Measurements from ENCODE around the gene GAN. TPM values are rescaled to one million over a fixed set of nuclear protein-coding genes. Genes with fewer than 3 reads are reported as not detected.
A peak's percentile ranks its signal among the peaks of the same experiment; 100 is the strongest.
"Not testable (repeated sequence)": the region's sequence is repeated elsewhere in the genome, so short reads cannot be mapped to it uniquely, and the experiment has no call there.

GAN gene
- total and polyA plus RNA-seq, 2 experiments from 2014 or later: 1.6 to 5.7 TPM

GRCh38 chr16:81399909-81400308 is 85.1 kb downstream of the GAN start:
- Histone ChIP-seq H2AFZ (no peak overlapping the region), H3K9me2 (ENCODE audit: insufficient read depth) (no peaks in the 10 kb centered on the region)
- TF ChIP-seq EZH2 (IDR thresholded peaks at IDR 0.05; ENCODE audit: insufficient read depth, poor library complexity, severe bottlenecking): no peak
- no peak for TF ChIP-seq EZH2phosphoT487 (IDR thresholded peaks at IDR 0.05; ENCODE audit: insufficient read depth, low read depth)

GRCh38 chr16:81401035-81401950 is 86.5 kb downstream of the GAN start:
- peak overlapping the region; percentile 34; the same call in 1 of the 2 replicates for H3K27ac ChIP-seq
- H3K9ac ChIP-seq: peak overlapping the region; percentile 32; the same call in 1 of the 2 replicates
- peak overlapping the region; percentile 43 for H3K4me2 ChIP-seq (ENCODE audit: unreplicated experiment)

More at GRCh38 chr16:81399909-81400308, 85.1 kb downstream of the GAN start:
- WGBS, 2 experiments (ENCODE audit: low coverage in 1 of 2, low lambda C conversion rate in 2 of 2, missing lambda C conversion rate in 2 of 2): 90 to 100% methylated on average over 1 of the region's 1 CpG
- H3K4me3 ChIP-seq: no peak overlapping the region
- no peaks in the 10 kb centered on the region for H3K9me3 ChIP-seq (ENCODE audit: low read depth)
- H3K27me3 ChIP-seq (replicated peaks; ENCODE audit: insufficient read depth): no peaks in the 10 kb centered on the region
- H3K27ac ChIP-seq: no peak overlapping the region
- no peaks in the 10 kb centered on the region for H3K36me3 ChIP-seq (ENCODE audit: low read depth)
- H3K9ac ChIP-seq: no peak overlapping the region
- in situ Hi-C loops (cut with MboI): loop anchor here (10.0 kb wide), 1 partner anchor 325 kb away; no protein-coding TSS in a partner anchor
- no peak for DNase-seq
- H3K4me1 ChIP-seq (ENCODE audit: insufficient read depth): no peaks in the 10 kb centered on the region
- no peaks in the 10 kb centered on the region for H3K79me2 ChIP-seq (ENCODE audit: insufficient read depth)
- H3K4me2 ChIP-seq (ENCODE audit: unreplicated experiment): no peak overlapping the region
- no peaks in the 10 kb centered on the region for H4K20me1 ChIP-seq (ENCODE audit: insufficient read depth)
- H3F3A ChIP-seq (ENCODE audit: insufficient read depth): peaks cover 5% of the 10 kb centered on the region; the same call in 1 of the 2 replicates

GRCh38 chr16:81403208-81403600 is 88.4 kb downstream of the GAN start:
- in situ Hi-C loops (cut with MboI): loop anchor here (10.0 kb wide), 1 partner anchor 322 kb away; no protein-coding TSS in a partner anchor
- Histone ChIP-seq H3K36me3 (ENCODE audit: low read depth) (no peaks in the 10 kb centered on the region), H3F3A (ENCODE audit: insufficient read depth) (peaks cover 16% of the 10 kb centered on the region), H3K9ac (no peak overlapping the region), H2AFZ (no peak overlapping the region), H3K27me3 (replicated peaks; ENCODE audit: insufficient read depth) (no peaks in the 10 kb centered on the region), H3K27ac (no peak overlapping the region), H3K4me2 (ENCODE audit: unreplicated experiment) (peak overlapping the region; percentile 69), H3K9me2 (ENCODE audit: insufficient read depth) (no peaks in the 10 kb centered on the region), H4K20me1 (ENCODE audit: insufficient read depth) (no peaks in the 10 kb centered on the region), H3K4me3 (peak overlapping the region; percentile 56; the same call in 1 of the 2 replicates), H3K9me3 (ENCODE audit: low read depth) (no peaks in the 10 kb centered on the region), H3K79me2 (ENCODE audit: insufficient read depth) (no peaks in the 10 kb centered on the region), H3K4me1 (ENCODE audit: insufficient read depth) (0 out of 2 replicates have a peak, but pooled peaks cover 9% of the 10 kb centered on the region)
- no peak for DNase-seq
- WGBS, 2 experiments (ENCODE audit: low coverage in 1 of 2, low lambda C conversion rate in 2 of 2, missing lambda C conversion rate in 2 of 2): 16 to 20% methylated on average over 5 of the region's 5 CpGs
- no peak for TF ChIP-seq EZH2 (IDR thresholded peaks at IDR 0.05; ENCODE audit: insufficient read depth, poor library complexity, severe bottlenecking)
- no peak for TF ChIP-seq EZH2phosphoT487 (IDR thresholded peaks at IDR 0.05; ENCODE audit: insufficient read depth, low read depth)

More at GRCh38 chr16:81401035-81401950, 86.5 kb downstream of the GAN start:
- DNase-seq: peak; percentile 87
- H3K36me3 ChIP-seq (ENCODE audit: low read depth): no peaks in the 10 kb centered on the region
- 36 to 38% methylated on average over 19 of the region's 19 CpGs for WGBS, 2 experiments (ENCODE audit: low coverage in 1 of 2, low lambda C conversion rate in 2 of 2, missing lambda C conversion rate in 2 of 2)
- H3K27me3 ChIP-seq (replicated peaks; ENCODE audit: insufficient read depth): no peaks in the 10 kb centered on the region
- H3K9me3 ChIP-seq (ENCODE audit: low read depth): no peaks in the 10 kb centered on the region
- H3K79me2 ChIP-seq (ENCODE audit: insufficient read depth): no peaks in the 10 kb centered on the region
- peaks cover 16% of the 10 kb centered on the region for H3F3A ChIP-seq (ENCODE audit: insufficient read depth)
- no peak for TF ChIP-seq EZH2 (IDR thresholded peaks at IDR 0.05; ENCODE audit: insufficient read depth, poor library complexity, severe bottlenecking)
- TF ChIP-seq EZH2phosphoT487 (IDR thresholded peaks at IDR 0.05; ENCODE audit: insufficient read depth, low read depth): no peak
- no peaks in the 10 kb centered on the region for H3K9me2 ChIP-seq (ENCODE audit: insufficient read depth)
- in situ Hi-C loops (cut with MboI): loop anchor here (10.0 kb wide), 1 partner anchor 324 kb away; no protein-coding TSS in a partner anchor
- 0 out of 2 replicates have a peak, but pooled peaks cover 8% of the 10 kb centered on the region for H3K4me1 ChIP-seq (ENCODE audit: insufficient read depth)
- no peaks in the 10 kb centered on the region for H4K20me1 ChIP-seq (ENCODE audit: insufficient read depth)
- peak overlapping the region; percentile 66 for H2AFZ ChIP-seq
- peak overlapping the region; percentile 48 for H3K4me3 ChIP-seq

- Histone ChIP-seq H2AFZ (no peak overlapping the region), H3K4me1 (ENCODE audit: insufficient read depth) (0 out of 2 replicates have a peak, but pooled peaks cover 9% of the 10 kb centered on the region), H3F3A (ENCODE audit: insufficient read depth) (peaks cover 16% of the 10 kb centered on the region), H3K79me2 (ENCODE audit: insufficient read depth) (no peaks in the 10 kb centered on the region), H3K9me3 (ENCODE audit: low read depth) (no peaks in the 10 kb centered on the region), H3K9me2 (ENCODE audit: insufficient read depth) (no peaks in the 10 kb centered on the region), H3K36me3 (ENCODE audit: low read depth) (no peaks in the 10 kb centered on the region), H3K27me3 (replicated peaks; ENCODE audit: insufficient read depth) (no peaks in the 10 kb centered on the region), H3K27ac (no peak overlapping the region), H4K20me1 (ENCODE audit: insufficient read depth) (no peaks in the 10 kb centered on the region), H3K9ac (no peak overlapping the region), H3K4me3 (peak overlapping the region; percentile 56; the same call in 1 of the 2 replicates), H3K4me2 (ENCODE audit: unreplicated experiment) (peak overlapping the region; percentile 69)
- TF ChIP-seq EZH2phosphoT487 (IDR thresholded peaks at IDR 0.05; ENCODE audit: insufficient read depth, low read depth) (no peak), EZH2 (IDR thresholded peaks at IDR 0.05; ENCODE audit: insufficient read depth, poor library complexity, severe bottlenecking) (no peak)
- in situ Hi-C loops (cut with MboI): loop anchor here (10.0 kb wide), 1 partner anchor 321 kb away; no protein-coding TSS in a partner anchor
- 26 to 30% methylated on average over 35 to 37 of the region's 37 CpGs for WGBS, 2 experiments (ENCODE audit: low coverage in 1 of 2, low lambda C conversion rate in 2 of 2, missing lambda C conversion rate in 2 of 2)
- DNase-seq: peak; percentile 85
Measured at GRCh38 chr16:81403601-81404391, 89.0 kb downstream of the GAN start.

- H4K20me1 ChIP-seq (ENCODE audit: insufficient read depth); H3K4me2 ChIP-seq (ENCODE audit: unreplicated experiment); H3K4me3 ChIP-seq; H3K27me3 ChIP-seq (replicated peaks; ENCODE audit: insufficient read depth); H3K27ac ChIP-seq; H3K9me2 ChIP-seq (ENCODE audit: insufficient read depth); H3K9me3 ChIP-seq (ENCODE audit: low read depth); H3K79me2 ChIP-seq (ENCODE audit: insufficient read depth); H3K36me3 ChIP-seq (ENCODE audit: low read depth); H3K9ac ChIP-seq; H3K4me1 ChIP-seq (ENCODE audit: insufficient read depth); DNase-seq; H2AFZ ChIP-seq: not testable (repeated sequence)
- WGBS, 2 experiments (ENCODE audit: low coverage in 1 of 2, low lambda C conversion rate in 2 of 2, missing lambda C conversion rate in 2 of 2): 98 to 100% methylated on average over 2 of the region's 2 CpGs
- H3F3A ChIP-seq (ENCODE audit: insufficient read depth): peaks cover 16% of the 10 kb centered on the region
- in situ Hi-C loops (cut with MboI): loop anchor here (10.0 kb wide), 1 partner anchor 320 kb away; no protein-coding TSS in a partner anchor
Measured at GRCh38 chr16:81405002-81405401, 90.2 kb downstream of the GAN start.

All from GM23248 (cell line).